ENCODE measurements around the gene SRGAP1.
"Not testable (repeated sequence)": the region's sequence is repeated elsewhere in the genome, so short reads cannot be mapped to it uniquely, and the experiment has no call there.

SRGAP1 gene

GRCh38 chr12:64006211-64006825 lies 161.8 kb downstream of the SRGAP1 start:
- no peak for TF ChIP-seq CTCF (IDR thresholded peaks at IDR 0.05; ENCODE audit: control insufficient read depth, insufficient read depth, low read depth, low read length, missing control alignments)
- peak; percentile 60 for DNase-seq (ENCODE audit: low read depth)
- no peak overlapping the region for H3K4me3 ChIP-seq (ENCODE audit: control insufficient read depth, low read depth, low read length)

- DNase-seq (ENCODE audit: low read depth) = no peak
- H3K4me3 ChIP-seq (ENCODE audit: control insufficient read depth, low read depth, low read length) = no peak overlapping the region
- no peak for TF ChIP-seq CTCF (IDR thresholded peaks at IDR 0.05; ENCODE audit: control insufficient read depth, insufficient read depth, low read depth, low read length, missing control alignments)
These were observed 163.4 kb downstream of the SRGAP1 start for GRCh38 chr12:64007853-64008252.

- DNase-seq (ENCODE audit: low read depth) = no peak
- TF ChIP-seq CTCF (IDR thresholded peaks at IDR 0.05; ENCODE audit: control insufficient read depth, insufficient read depth, low read depth, low read length, missing control alignments) = no peak
- H3K4me3 ChIP-seq (ENCODE audit: control insufficient read depth, low read depth, low read length) = no peak overlapping the region
These were observed 164.1 kb downstream of the SRGAP1 start for GRCh38 chr12:64008596-64008995.

GRCh38 chr12:64009321-64010068 lies 165.0 kb downstream of the SRGAP1 start:
- no peak overlapping the region for H3K4me3 ChIP-seq (ENCODE audit: control insufficient read depth, low read depth, low read length)
- no peak for TF ChIP-seq CTCF (IDR thresholded peaks at IDR 0.05; ENCODE audit: control insufficient read depth, insufficient read depth, low read depth, low read length, missing control alignments)
- DNase-seq (ENCODE audit: low read depth) = no peak

GRCh38 chr12:64010069-64010686 lies 165.7 kb downstream of the SRGAP1 start:
- H3K4me3 ChIP-seq (ENCODE audit: control insufficient read depth, low read depth, low read length) = no peak overlapping the region
- no peak for TF ChIP-seq CTCF (IDR thresholded peaks at IDR 0.05; ENCODE audit: control insufficient read depth, insufficient read depth, low read depth, low read length, missing control alignments)
- DNase-seq (ENCODE audit: low read depth) = no peak

GRCh38 chr12:64016521-64016920 lies 172.0 kb downstream of the SRGAP1 start:
- no peak for TF ChIP-seq CTCF (IDR thresholded peaks at IDR 0.05; ENCODE audit: control insufficient read depth, insufficient read depth, low read depth, low read length, missing control alignments)
- DNase-seq (ENCODE audit: low read depth) = no peak
- no peak overlapping the region for H3K4me3 ChIP-seq (ENCODE audit: control insufficient read depth, low read depth, low read length)

- DNase-seq (ENCODE audit: low read depth); H3K4me3 ChIP-seq (ENCODE audit: control insufficient read depth, low read depth, low read length): not testable (repeated sequence)
These were observed 173.6 kb downstream of the SRGAP1 start for GRCh38 chr12:64018116-64018515.
